ENCODE data around the gene UFL1.

The UFL1 gene

GRCh38 chr6:96576221-96576620 lies 54.6 kb downstream of the UFL1 start:
- Histone ChIP-seq H2AK5ac (ENCODE audit: low read length, severe bottlenecking) (no peak overlapping the region), H3K4me2 (ENCODE audit: low read length, poor library complexity, severe bottlenecking) (no peak overlapping the region), H3K4ac (ENCODE audit: low read depth in 1 of 2, low read length in 2 of 2) (no peak overlapping the region), H3K4me3 (ENCODE audit: insufficient read depth in 1 of 2, low read depth in 1 of 2, low read length in 2 of 2) (no peak overlapping the region), H3K9ac (ENCODE audit: low read length) (no peak overlapping the region), H3K79me1 (replicated peaks; ENCODE audit: low read length, poor library complexity, severe bottlenecking) (no peaks in the 10 kb centered on the region), H4K8ac (ENCODE audit: low read length) (no peak overlapping the region), H2BK5ac (ENCODE audit: low read depth, low read length, poor library complexity, severe bottlenecking) (no peak overlapping the region), H4K91ac (ENCODE audit: low read length) (no peak overlapping the region), H2BK12ac (ENCODE audit: low read length in 2 of 2) (no peak overlapping the region), H2BK15ac (ENCODE audit: low read depth, poor library complexity, severe bottlenecking) (no peak overlapping the region), H3K23ac (ENCODE audit: low read length in 2 of 2) (no peak overlapping the region), H3K9me3 (ENCODE audit: control insufficient read depth, low read length) (peaks cover 9% of the 10 kb centered on the region), H3K36me3 (ENCODE audit: control insufficient read depth in 1 of 2, insufficient read depth in 2 of 2, low read depth in 1 of 2, low read length in 2 of 2) (no peaks in the 10 kb centered on the region), H3K18ac (ENCODE audit: low read depth in 1 of 2, low read length in 2 of 2) (no peak overlapping the region), H3K4me1 (ENCODE audit: control insufficient read depth, insufficient read depth, low read depth, low read length) (no peaks in the 10 kb centered on the region), H3K27ac (ENCODE audit: low read length, poor library complexity, severe bottlenecking) (no peak overlapping the region), H2BK120ac (ENCODE audit: low read depth, low read length) (no peak overlapping the region), H3K14ac (ENCODE audit: low read length in 2 of 2) (no peak overlapping the region), H3K27me3 (ENCODE audit: control insufficient read depth in 1 of 2, insufficient read depth in 1 of 2, low read length in 2 of 2) (no peaks in the 10 kb centered on the region), H2AFZ (ENCODE audit: low read depth, low read length) (no peak overlapping the region)
- WGBS: 78% methylated on average over 4 of the region's 4 CpGs
- DNase-seq: no peak

GRCh38 chr6:96582021-96582420 lies 60.4 kb downstream of the UFL1 start:
- Histone ChIP-seq H2AFZ (ENCODE audit: low read depth, low read length) (no peak overlapping the region), H3K14ac (ENCODE audit: low read length in 2 of 2) (no peak overlapping the region), H2BK5ac (ENCODE audit: low read depth, low read length, poor library complexity, severe bottlenecking) (no peak overlapping the region), H2BK15ac (ENCODE audit: low read depth, poor library complexity, severe bottlenecking) (no peak overlapping the region), H3K4me3 (ENCODE audit: insufficient read depth in 1 of 2, low read depth in 1 of 2, low read length in 2 of 2) (no peak overlapping the region), H3K27ac (ENCODE audit: low read length, poor library complexity, severe bottlenecking) (no peak overlapping the region), H2BK12ac (ENCODE audit: low read length in 2 of 2) (no peak overlapping the region), H3K18ac (ENCODE audit: low read depth in 1 of 2, low read length in 2 of 2) (no peak overlapping the region), H3K4me2 (ENCODE audit: low read length, poor library complexity, severe bottlenecking) (no peak overlapping the region), H3K4ac (ENCODE audit: low read depth in 1 of 2, low read length in 2 of 2) (no peak overlapping the region), H3K79me1 (replicated peaks; ENCODE audit: low read length, poor library complexity, severe bottlenecking) (no peaks in the 10 kb centered on the region), H3K9ac (ENCODE audit: low read length) (no peak overlapping the region), H3K23ac (ENCODE audit: low read length in 2 of 2) (no peak overlapping the region), H4K8ac (ENCODE audit: low read length) (no peak overlapping the region), H3K36me3 (ENCODE audit: control insufficient read depth in 1 of 2, insufficient read depth in 2 of 2, low read depth in 1 of 2, low read length in 2 of 2) (no peaks in the 10 kb centered on the region), H4K91ac (ENCODE audit: low read length) (no peak overlapping the region), H3K9me3 (ENCODE audit: control insufficient read depth, low read length) (no peaks in the 10 kb centered on the region), H2BK120ac (ENCODE audit: low read depth, low read length) (no peak overlapping the region), H3K4me1 (ENCODE audit: control insufficient read depth, insufficient read depth, low read depth, low read length) (no peaks in the 10 kb centered on the region), H3K27me3 (ENCODE audit: control insufficient read depth in 1 of 2, insufficient read depth in 1 of 2, low read length in 2 of 2) (no peaks in the 10 kb centered on the region), H2AK5ac (ENCODE audit: low read length, severe bottlenecking) (no peak overlapping the region)
- 75% methylated on average over 1 of the region's 2 CpGs for WGBS
- no peak for DNase-seq

GRCh38 chr6:96582436-96582835 lies 60.8 kb downstream of the UFL1 start:
- Histone ChIP-seq H3K4me3 (ENCODE audit: insufficient read depth in 1 of 2, low read depth in 1 of 2, low read length in 2 of 2) (no peak overlapping the region), H4K8ac (ENCODE audit: low read length) (no peak overlapping the region), H2BK120ac (ENCODE audit: low read depth, low read length) (no peak overlapping the region), H3K9ac (ENCODE audit: low read length) (no peak overlapping the region), H3K4me1 (ENCODE audit: control insufficient read depth, insufficient read depth, low read depth, low read length) (no peaks in the 10 kb centered on the region), H2BK5ac (ENCODE audit: low read depth, low read length, poor library complexity, severe bottlenecking) (no peak overlapping the region), H4K91ac (ENCODE audit: low read length) (no peak overlapping the region), H3K27me3 (ENCODE audit: control insufficient read depth in 1 of 2, insufficient read depth in 1 of 2, low read length in 2 of 2) (no peaks in the 10 kb centered on the region), H2BK15ac (ENCODE audit: low read depth, poor library complexity, severe bottlenecking) (no peak overlapping the region), H3K23ac (ENCODE audit: low read length in 2 of 2) (no peak overlapping the region), H3K4ac (ENCODE audit: low read depth in 1 of 2, low read length in 2 of 2) (no peak overlapping the region), H3K36me3 (ENCODE audit: control insufficient read depth in 1 of 2, insufficient read depth in 2 of 2, low read depth in 1 of 2, low read length in 2 of 2) (no peaks in the 10 kb centered on the region), H2AK5ac (ENCODE audit: low read length, severe bottlenecking) (no peak overlapping the region), H3K79me1 (replicated peaks; ENCODE audit: low read length, poor library complexity, severe bottlenecking) (no peaks in the 10 kb centered on the region), H3K18ac (ENCODE audit: low read depth in 1 of 2, low read length in 2 of 2) (no peak overlapping the region), H2AFZ (ENCODE audit: low read depth, low read length) (no peak overlapping the region), H2BK12ac (ENCODE audit: low read length in 2 of 2) (no peak overlapping the region), H3K4me2 (ENCODE audit: low read length, poor library complexity, severe bottlenecking) (no peak overlapping the region), H3K14ac (ENCODE audit: low read length in 2 of 2) (no peak overlapping the region), H3K27ac (ENCODE audit: low read length, poor library complexity, severe bottlenecking) (no peak overlapping the region), H3K9me3 (ENCODE audit: control insufficient read depth, low read length) (no peaks in the 10 kb centered on the region)
- WGBS: 67% methylated on average over 1 of the region's 1 CpG
- DNase-seq: no peak

GRCh38 chr6:96604420-96604819 lies 82.8 kb downstream of the UFL1 start:
- Histone ChIP-seq H3K36me3 (ENCODE audit: control insufficient read depth in 1 of 2, insufficient read depth in 2 of 2, low read depth in 1 of 2, low read length in 2 of 2) (no peaks in the 10 kb centered on the region), H2BK5ac (ENCODE audit: low read depth, low read length, poor library complexity, severe bottlenecking) (no peak overlapping the region), H3K27me3 (ENCODE audit: control insufficient read depth in 1 of 2, insufficient read depth in 1 of 2, low read length in 2 of 2) (no peaks in the 10 kb centered on the region), H3K9ac (ENCODE audit: low read length) (no peak overlapping the region), H2AK5ac (ENCODE audit: low read length, severe bottlenecking) (no peak overlapping the region), H3K18ac (ENCODE audit: low read depth in 1 of 2, low read length in 2 of 2) (no peak overlapping the region), H2BK15ac (ENCODE audit: low read depth, poor library complexity, severe bottlenecking) (no peak overlapping the region), H3K14ac (ENCODE audit: low read length in 2 of 2) (no peak overlapping the region), H3K79me1 (replicated peaks; ENCODE audit: low read length, poor library complexity, severe bottlenecking) (no peaks in the 10 kb centered on the region), H4K91ac (ENCODE audit: low read length) (no peak overlapping the region), H2BK120ac (ENCODE audit: low read depth, low read length) (no peak overlapping the region), H2AFZ (ENCODE audit: low read depth, low read length) (no peak overlapping the region), H4K8ac (ENCODE audit: low read length) (no peak overlapping the region), H3K27ac (ENCODE audit: low read length, poor library complexity, severe bottlenecking) (no peak overlapping the region), H3K9me3 (ENCODE audit: control insufficient read depth, low read length) (no peaks in the 10 kb centered on the region), H2BK12ac (ENCODE audit: low read length in 2 of 2) (no peak overlapping the region), H3K4me1 (ENCODE audit: control insufficient read depth, insufficient read depth, low read depth, low read length) (no peaks in the 10 kb centered on the region), H3K4ac (ENCODE audit: low read depth in 1 of 2, low read length in 2 of 2) (no peak overlapping the region), H3K23ac (ENCODE audit: low read length in 2 of 2) (no peak overlapping the region), H3K4me3 (ENCODE audit: insufficient read depth in 1 of 2, low read depth in 1 of 2, low read length in 2 of 2) (no peak overlapping the region), H3K4me2 (ENCODE audit: low read length, poor library complexity, severe bottlenecking) (no peak overlapping the region)
- WGBS: 85% methylated on average over 2 of the region's 2 CpGs
- DNase-seq: no peak

Measured in mesenchymal stem cell (in vitro differentiated cells and primary cell).